Measurements from ENCODE around the gene GNGT1.
A peak's percentile ranks its signal among the peaks of the same experiment; 100 is the strongest.

The GNGT1 gene

GRCh38 chr7:93906267-93906666, at the start of gene GNGT1:
GNGT1 (plus strand) TSS chr7:93906567; CDS start chr7:93906747, 180 bp downstream.
- TF ChIP-seq, protein P1, sequence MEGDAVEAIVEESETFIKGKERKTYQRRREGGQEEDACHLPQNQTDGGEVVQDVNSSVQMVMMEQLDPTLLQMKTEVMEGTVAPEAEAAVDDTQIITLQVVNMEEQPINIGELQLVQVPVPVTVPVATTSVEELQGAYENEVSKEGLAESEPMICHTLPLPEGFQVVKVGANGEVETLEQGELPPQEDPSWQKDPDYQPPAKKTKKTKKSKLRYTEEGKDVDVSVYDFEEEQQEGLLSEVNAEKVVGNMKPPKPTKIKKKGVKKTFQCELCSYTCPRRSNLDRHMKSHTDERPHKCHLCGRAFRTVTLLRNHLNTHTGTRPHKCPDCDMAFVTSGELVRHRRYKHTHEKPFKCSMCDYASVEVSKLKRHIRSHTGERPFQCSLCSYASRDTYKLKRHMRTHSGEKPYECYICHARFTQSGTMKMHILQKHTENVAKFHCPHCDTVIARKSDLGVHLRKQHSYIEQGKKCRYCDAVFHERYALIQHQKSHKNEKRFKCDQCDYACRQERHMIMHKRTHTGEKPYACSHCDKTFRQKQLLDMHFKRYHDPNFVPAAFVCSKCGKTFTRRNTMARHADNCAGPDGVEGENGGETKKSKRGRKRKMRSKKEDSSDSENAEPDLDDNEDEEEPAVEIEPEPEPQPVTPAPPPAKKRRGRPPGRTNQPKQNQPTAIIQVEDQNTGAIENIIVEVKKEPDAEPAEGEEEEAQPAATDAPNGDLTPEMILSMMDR (IDR thresholded peaks at IDR 0.05), result no peak

DNA sequence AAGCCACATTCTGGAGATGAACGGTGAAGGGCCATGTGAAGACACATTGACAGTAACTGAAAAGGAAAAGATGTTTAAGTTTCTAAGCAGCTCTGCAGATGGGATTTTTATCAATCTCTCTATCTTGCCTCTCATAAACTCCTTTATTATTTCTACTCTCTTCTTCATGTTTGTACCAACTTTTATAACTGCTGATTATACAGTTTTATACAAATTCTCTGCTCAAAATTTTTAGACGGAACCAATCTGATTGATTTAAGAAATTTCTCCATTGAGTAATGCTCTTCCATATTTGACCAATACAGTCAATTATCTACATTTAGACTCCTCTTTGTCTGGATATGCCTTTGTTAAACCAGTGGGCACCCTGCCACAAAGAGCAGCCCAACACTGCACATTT, 47.5 kb upstream of the GNGT1 start:
- TF ChIP-seq, protein P1 (IDR thresholded peaks at IDR 0.05), result no peak

GRCh38 chr7:93860261-93860660, 46.1 kb upstream of the GNGT1 start:
- TF ChIP-seq, protein P1 (IDR thresholded peaks at IDR 0.05), result no peak

- TF ChIP-seq, protein P1 (IDR thresholded peaks at IDR 0.05), result 0 out of 2 replicates have a peak, but pooled peaks have one; percentile 18
Measured at GRCh38 chr7:93861325-93861949, 44.9 kb upstream of the GNGT1 start.

GRCh38 chr7:93862651-93863050, 43.7 kb upstream of the GNGT1 start:
- TF ChIP-seq, protein P1 (IDR thresholded peaks at IDR 0.05), result no peak

- TF ChIP-seq, protein P1 (IDR thresholded peaks at IDR 0.05), result no peak
Measured at GRCh38 chr7:93866886-93867285, 39.5 kb upstream of the GNGT1 start.

GRCh38 chr7:93873998-93874574, 32.3 kb upstream of the GNGT1 start:
- TF ChIP-seq, protein P1 (IDR thresholded peaks at IDR 0.05), result no peak

All from LNCAP (cell line).